Neuronal stem cell (in vitro differentiated cells): Measurements from ENCODE around the gene SEMA7A.
A peak's percentile ranks its signal among the peaks of the same experiment; 100 is the strongest.

Experiments
- DNase-seq: peaks from one replicate; pipeline ENCODE4 v3.0.0-alpha.2; 2013; ENCODE audit warnings: low spot score
- H2AFZ ChIP-seq: one replicate; pipeline ENCODE4 v1.6.1; 2013; ENCODE audit warnings: mild to moderate bottlenecking, low read length, inconsistent platforms
- H2AK5ac ChIP-seq: 2 replicates; pipeline ENCODE4 v1.6.1; 2013; ENCODE audit warnings: low read depth, mild to moderate bottlenecking, inconsistent platforms, low read length, moderate library complexity, mixed read lengths
- H2BK120ac ChIP-seq: 2 replicates; pipeline ENCODE4 v1.6.1; 2013; ENCODE audit warnings: low read depth, mild to moderate bottlenecking, inconsistent platforms, low read length, moderate library complexity, mixed read lengths
- H2BK12ac ChIP-seq: one replicate; pipeline ENCODE4 v1.6.1; 2013; ENCODE audit warnings: low read length, inconsistent platforms
- H2BK15ac ChIP-seq: 2 replicates; pipeline ENCODE4 v1.6.1; 2013; ENCODE audit warnings: mild to moderate bottlenecking, low read length, inconsistent platforms, mixed read lengths
- H2BK5ac ChIP-seq: one replicate; pipeline ENCODE4 v1.6.1; 2013; ENCODE audit warnings: inconsistent platforms, mild to moderate bottlenecking, low read length, moderate library complexity
- H3K14ac ChIP-seq: one replicate; pipeline ENCODE4 v1.6.1; 2013; ENCODE audit warnings: low read length, inconsistent platforms
- H3K18ac ChIP-seq: 2 replicates; pipeline ENCODE4 v1.6.1; 2013; ENCODE audit warnings: low read length, inconsistent platforms
- H3K23ac ChIP-seq: 2 replicates; pipeline ENCODE4 v1.6.1; 2013; ENCODE audit warnings: low read depth, mild to moderate bottlenecking, mixed read lengths, low read length, inconsistent platforms; ENCODE audit not compliant: poor library complexity
- H3K27ac ChIP-seq: replicated peaks from 3 replicates; pipeline ENCODE4 v1.5.1; 2013; ENCODE audit warnings: low read length, inconsistent platforms
- H3K27me3 ChIP-seq, 3 experiments: 2 replicates each; pipeline ENCODE4 v1.6.1; 2013; ENCODE audit warnings: low read length in 3 of 3, mild to moderate bottlenecking in 2 of 3, inconsistent platforms in 1 of 3, low read depth in 1 of 3, mixed read lengths in 1 of 3, moderate library complexity in 1 of 3; ENCODE audit not compliant: control insufficient read depth in 3 of 3, insufficient read depth in 3 of 3
- H3K36me3 ChIP-seq, 2 donors: replicated peaks in 1 of 2; 2 replicates each; pipeline ENCODE4 v1.6.1; 2013; ENCODE audit warnings: low read length in 2 of 2; ENCODE audit not compliant: control insufficient read depth in 2 of 2, insufficient read depth in 2 of 2
- H3K4ac ChIP-seq: 2 replicates; pipeline ENCODE4 v1.6.1; 2013; ENCODE audit warnings: inconsistent platforms, mild to moderate bottlenecking, low read length, moderate library complexity
- H3K4me1 ChIP-seq, 2 donors: 1 replicate in 1 of 2; 2 replicates in 1 of 2; pipeline ENCODE4 v1.6.1; 2013; ENCODE audit warnings: low read length in 2 of 2, low read depth in 1 of 2; ENCODE audit not compliant: control insufficient read depth in 2 of 2, insufficient read depth in 1 of 2
- H3K4me2 ChIP-seq: one replicate; pipeline ENCODE4 v1.6.1; 2013; ENCODE audit warnings: mild to moderate bottlenecking, low read length, inconsistent platforms; ENCODE audit not compliant: insufficient read depth, poor library complexity, severe bottlenecking
- H3K4me3 ChIP-seq, 2 donors: 2 replicates each; pipeline ENCODE4 v1.5.1; 2013; ENCODE audit warnings: low read length in 2 of 2, mild to moderate bottlenecking in 2 of 2, inconsistent platforms in 1 of 2, moderate library complexity in 1 of 2
- H3K79me1 ChIP-seq: one replicate; pipeline ENCODE4 v1.6.1; 2013; ENCODE audit warnings: low read depth, mild to moderate bottlenecking, inconsistent platforms, low read length, moderate library complexity
- H3K9ac ChIP-seq: one replicate; pipeline ENCODE4 v1.6.1; 2013; ENCODE audit warnings: mild to moderate bottlenecking, low read depth, low read length, inconsistent platforms; ENCODE audit not compliant: poor library complexity
- H3K9me3 ChIP-seq, 2 donors: replicated peaks in 1 of 2; 2 replicates each; pipeline versions ENCODE3 to v1.6.1; 2013; ENCODE audit warnings: low read length in 2 of 2, mild to moderate bottlenecking in 2 of 2, inconsistent platforms in 1 of 2, low read depth in 1 of 2, mixed read lengths in 1 of 2, moderate library complexity in 1 of 2; ENCODE audit not compliant: control insufficient read depth in 2 of 2, insufficient read depth in 1 of 2
- H4K8ac ChIP-seq: one replicate; pipeline ENCODE4 v1.6.1; 2013; ENCODE audit warnings: low read depth, mild to moderate bottlenecking, inconsistent platforms, low read length, moderate library complexity
- H4K91ac ChIP-seq: one replicate; pipeline ENCODE4 v1.6.1; 2013; ENCODE audit warnings: low read length, low read depth, mild to moderate bottlenecking, inconsistent platforms; ENCODE audit not compliant: poor library complexity
- WGBS, 2 donors: extraction: QIAGEN DNeasy Blood & Tissue Kit; methylation state at CpG; one replicate each; pipeline ENCODE4 v1.1.7; 2013; ENCODE audit warnings: missing lambda C conversion rate in 2 of 2, mixed read lengths in 1 of 2; ENCODE audit not compliant: insufficient read length in 2 of 2, insufficient replicate concordance in 1 of 2; ENCODE audit errors: extremely low coverage in 2 of 2; 5-methylcytosine and 5-hydroxymethylcytosine counted together

Gene SEMA7A

GRCh38 chr15:74373731-74374647 lies 59.8 kb downstream of the SEMA7A start:
- WGBS, 2 donors = no CpG with 5 or more reads among the region's 62 CpGs
- Histone ChIP-seq H3K27ac (no peak overlapping the region), H3K4me2 (peak overlapping the region; percentile 97)

DNA sequence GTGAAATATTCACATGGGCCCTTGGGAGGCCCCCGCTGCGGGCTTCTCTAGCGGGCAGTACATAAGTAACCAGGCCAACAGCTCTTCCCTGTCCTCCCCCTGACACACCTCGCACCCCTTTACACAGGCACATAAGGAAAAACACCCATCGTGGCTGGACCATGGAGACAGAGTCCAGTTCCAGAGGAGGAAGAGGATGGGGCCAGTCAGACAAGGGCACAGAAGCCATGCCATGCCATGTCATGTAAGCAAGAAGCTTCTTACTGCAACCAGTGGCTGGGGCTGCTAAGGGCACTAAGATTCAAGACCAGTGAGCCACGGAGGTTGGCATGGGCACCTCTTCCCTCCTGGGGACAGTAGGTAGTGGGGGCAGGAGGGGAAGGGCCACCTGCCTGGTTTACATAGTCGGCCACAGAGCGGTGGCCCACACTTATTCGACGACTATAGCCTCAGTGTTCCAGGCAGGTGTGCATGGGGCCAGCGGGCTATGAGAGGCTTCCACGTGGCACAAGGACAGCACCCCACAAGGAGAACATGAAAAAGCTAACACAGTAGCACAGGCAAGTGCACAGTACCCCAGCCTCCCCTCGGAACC lies 60.6 kb downstream of the SEMA7A start:
- no peak for DNase-seq
- peak overlapping the region; percentile 99 for H2AFZ ChIP-seq
- H3K18ac ChIP-seq = peak overlapping the region; percentile 58
- no peaks in the 10 kb centered on the region for H3K9me3 ChIP-seq
- no CpG with 5 or more reads among the region's 13 CpGs for WGBS, 2 donors
- H3K4ac ChIP-seq = no peak overlapping the region
- no peaks in the 10 kb centered on the region for H3K79me1 ChIP-seq
- peak overlapping the region; percentile 76 for H2BK5ac ChIP-seq
- H3K9ac ChIP-seq = peak overlapping the region; percentile 90
- no peak overlapping the region for H4K8ac ChIP-seq
- H3K36me3 ChIP-seq = no peaks in the 10 kb centered on the region
- no peak overlapping the region for H3K27ac ChIP-seq
- H3K14ac ChIP-seq = peak overlapping the region; percentile 75
- peak overlapping the region; percentile 11 for H4K91ac ChIP-seq
- peaks cover 0 to 73% (median 7%) of the 10 kb centered on the region in 3 experiments for H3K27me3 ChIP-seq
- H2BK120ac ChIP-seq = no peak overlapping the region
- H2BK12ac ChIP-seq = peak overlapping the region; percentile 92
- H3K4me1 ChIP-seq = peaks cover 2 to 8% of the 10 kb centered on the region in 2 donors
- peak overlapping the region; percentile 77 for H3K23ac ChIP-seq
- no peak overlapping the region for H3K4me2 ChIP-seq
- peak overlapping the region; percentile 96 for H2AK5ac ChIP-seq
- H3K4me3 ChIP-seq = no peak overlapping the region
- H2BK15ac ChIP-seq = peak overlapping the region; percentile 19

More at GRCh38 chr15:74373731-74374647, 59.8 kb downstream of the SEMA7A start:
- Histone ChIP-seq H3K23ac (peak overlapping the region; percentile 78), H3K4ac (no peak overlapping the region), H3K9ac (peak overlapping the region; percentile 90), H3K18ac (peak overlapping the region; percentile 95), H2AFZ (peak overlapping the region; percentile 99), H3K4me3 (peak overlapping the region; percentile 52 to 83), H2BK15ac (peak overlapping the region; percentile 26), H3K79me1 (no peaks in the 10 kb centered on the region), H3K36me3 (no peaks in the 10 kb centered on the region), H2BK120ac (peak overlapping the region; percentile 38), H3K9me3 (no peaks in the 10 kb centered on the region), H3K27me3 (peaks cover 0 to 71% (median 7%) of the 10 kb centered on the region in 3 experiments), H4K91ac (no peak overlapping the region), H4K8ac (no peak overlapping the region), H3K14ac (peak overlapping the region; percentile 72), H2BK12ac (no peak overlapping the region), H2BK5ac (no peak overlapping the region), H3K4me1 (peaks cover 2 to 10% of the 10 kb centered on the region in 2 donors), H2AK5ac (peak overlapping the region; percentile 96)
- peak; percentile 88 for DNase-seq

DNA sequence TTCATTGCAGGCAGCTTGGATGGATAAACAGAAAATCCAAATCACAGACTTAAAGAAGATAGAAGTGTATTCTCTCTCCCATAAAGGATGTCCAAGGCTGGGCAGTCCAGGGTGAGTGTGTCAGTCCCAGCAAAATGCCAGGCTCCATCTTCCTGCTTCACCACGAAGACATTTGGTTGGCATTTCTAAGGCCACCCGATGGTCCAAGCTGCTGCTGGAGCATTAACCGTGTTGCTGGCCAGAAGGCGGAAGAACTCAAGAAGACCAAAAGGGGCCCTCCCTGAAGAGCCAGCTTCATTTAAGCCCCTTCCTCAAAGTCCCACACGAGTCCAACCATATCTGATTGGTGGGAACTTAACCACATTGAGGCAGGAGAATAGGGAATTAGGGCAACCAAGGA lies 63.3 kb downstream of the SEMA7A start:
- Histone ChIP-seq H3K18ac (no peak overlapping the region), H3K4me1 (peaks cover 2 to 8% of the 10 kb centered on the region in 2 donors), H3K27ac (no peak overlapping the region), H4K8ac (no peak overlapping the region), H3K79me1 (no peaks in the 10 kb centered on the region), H2BK15ac (no peak overlapping the region), H3K23ac (no peak overlapping the region), H3K14ac (no peak overlapping the region), H3K36me3 (no peaks in the 10 kb centered on the region), H2BK120ac (no peak overlapping the region), H3K4me3 (no peak overlapping the region), H4K91ac (no peak overlapping the region), H3K9ac (no peak overlapping the region), H3K4ac (no peak overlapping the region), H3K4me2 (no peak overlapping the region), H2BK12ac (no peak overlapping the region), H2BK5ac (no peak overlapping the region), H2AK5ac (no peak overlapping the region), H3K27me3 (peaks cover 0 to 74% (median 18%) of the 10 kb centered on the region in 3 experiments), H3K9me3 (no peaks in the 10 kb centered on the region), H2AFZ (no peak overlapping the region)
- no CpG with 5 or more reads among the region's 5 CpGs for WGBS, 2 donors
- DNase-seq = no peak

- Histone ChIP-seq H3K79me1 (no peaks in the 10 kb centered on the region), H3K36me3 (no peaks in the 10 kb centered on the region), H2AK5ac (no peak overlapping the region), H4K91ac (no peak overlapping the region), H2BK120ac (no peak overlapping the region), H3K4me2 (no peak overlapping the region), H3K4me3 (no peak overlapping the region), H3K14ac (no peak overlapping the region), H3K9me3 (no peaks in the 10 kb centered on the region), H3K27ac (no peak overlapping the region), H2BK5ac (no peak overlapping the region), H3K23ac (no peak overlapping the region), H3K9ac (no peak overlapping the region), H3K18ac (no peak overlapping the region), H3K4me1 (peaks cover 2 to 12% of the 10 kb centered on the region in 2 donors), H3K4ac (no peak overlapping the region), H4K8ac (no peak overlapping the region), H2BK12ac (no peak overlapping the region), H2AFZ (no peak overlapping the region), H3K27me3 (peaks cover 0 to 81% (median 20%) of the 10 kb centered on the region in 3 experiments), H2BK15ac (no peak overlapping the region)
- no CpG with 5 or more reads among the region's 2 CpGs for WGBS, 2 donors
- DNase-seq = no peak
Measured at GRCh38 chr15:74369756-74370155, 64.0 kb downstream of the SEMA7A start.
